Activated CD4-positive, alpha-beta T cell treated with anti-CD3 and anti-CD28 coated beads, Interleukin-10, Interleukin-2, amounts not matched to agents 100 ng/mL and 50 ng/mL, durations not matched to agents 16 hours and 8 hours (primary cell): ENCODE results near the gene SEMA6A.

Experiments used
- DNase-seq: peaks from one replicate; pipeline ENCODE4 v3.0.0-alpha.2; 2020

Gene SEMA6A

DNA sequence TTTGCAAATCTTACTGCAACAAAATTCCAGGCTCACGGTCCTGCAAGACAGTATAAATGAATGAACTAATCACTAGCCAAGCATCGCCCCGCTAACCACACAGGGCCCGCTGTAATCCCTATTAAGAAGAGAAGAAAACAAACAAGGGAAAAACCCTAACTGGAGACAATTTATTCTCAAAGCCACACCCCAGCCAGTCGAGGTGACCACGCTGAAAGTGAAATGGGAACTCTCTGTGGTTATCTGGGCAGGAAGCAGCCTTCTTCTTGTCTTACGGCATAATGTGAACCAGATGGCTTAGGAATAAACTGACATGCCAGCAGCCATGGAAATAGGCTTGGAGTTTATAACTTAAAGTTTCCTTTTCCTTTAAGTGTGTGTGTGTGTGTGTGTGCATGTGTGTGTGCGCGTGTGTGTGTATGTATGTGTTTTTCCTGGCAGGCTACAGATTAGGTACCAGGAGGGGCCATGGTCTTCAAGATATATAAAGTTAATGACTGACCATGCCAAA lies 120.2 kb downstream of the SEMA6A start:
- DNase-seq, result peak; percentile 19

DNA sequence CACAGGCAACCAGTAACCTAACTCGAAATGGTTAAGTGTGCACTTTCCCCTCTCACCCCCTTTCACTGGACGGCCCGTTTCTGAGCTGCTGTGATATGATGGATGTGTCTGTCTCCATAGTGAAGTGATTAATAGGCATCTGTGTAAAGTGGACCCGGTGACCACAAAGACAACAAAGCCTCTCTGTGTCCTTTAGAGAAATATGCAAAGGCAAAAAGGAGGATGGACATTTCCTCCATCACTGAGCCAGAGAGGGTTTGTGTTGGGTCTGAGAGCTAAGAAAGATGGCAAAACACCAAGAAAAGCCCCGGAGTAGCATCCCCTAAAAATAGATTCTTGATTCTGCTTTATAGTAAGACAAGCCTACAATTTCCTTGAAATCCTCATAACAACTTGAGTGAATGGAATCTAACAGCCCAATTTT lies 120.6 kb downstream of the SEMA6A start:
- DNase-seq, result no peak

GRCh38 chr5:116452774-116453368 lies 121.8 kb downstream of the SEMA6A start:
- no peak for DNase-seq

- no peak for DNase-seq
Measured at GRCh38 chr5:116451905-116452450, 122.6 kb downstream of the SEMA6A start.

- DNase-seq, result no peak
Measured at GRCh38 chr5:116451066-116451465, 123.6 kb downstream of the SEMA6A start.

DNA sequence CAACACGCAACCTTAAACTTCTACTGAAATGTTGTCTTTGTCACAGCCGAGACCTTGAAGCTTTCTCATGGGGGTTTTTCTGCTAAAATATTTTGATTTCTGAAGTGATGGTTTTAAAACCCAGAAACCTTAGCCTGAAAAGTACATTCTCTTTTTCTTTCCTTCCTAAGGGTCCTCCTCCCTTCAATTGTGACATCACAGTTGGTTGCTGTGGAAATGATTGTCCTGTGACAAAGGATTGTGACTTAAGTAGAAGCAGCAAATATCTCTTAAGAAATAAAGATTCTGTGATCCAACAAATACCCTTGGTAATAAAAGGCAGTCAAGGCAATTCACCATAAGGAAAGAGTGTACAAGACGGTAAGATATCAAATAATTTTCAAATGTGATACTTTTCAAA lies 125.2 kb downstream of the SEMA6A start:
- no peak for DNase-seq

DNA sequence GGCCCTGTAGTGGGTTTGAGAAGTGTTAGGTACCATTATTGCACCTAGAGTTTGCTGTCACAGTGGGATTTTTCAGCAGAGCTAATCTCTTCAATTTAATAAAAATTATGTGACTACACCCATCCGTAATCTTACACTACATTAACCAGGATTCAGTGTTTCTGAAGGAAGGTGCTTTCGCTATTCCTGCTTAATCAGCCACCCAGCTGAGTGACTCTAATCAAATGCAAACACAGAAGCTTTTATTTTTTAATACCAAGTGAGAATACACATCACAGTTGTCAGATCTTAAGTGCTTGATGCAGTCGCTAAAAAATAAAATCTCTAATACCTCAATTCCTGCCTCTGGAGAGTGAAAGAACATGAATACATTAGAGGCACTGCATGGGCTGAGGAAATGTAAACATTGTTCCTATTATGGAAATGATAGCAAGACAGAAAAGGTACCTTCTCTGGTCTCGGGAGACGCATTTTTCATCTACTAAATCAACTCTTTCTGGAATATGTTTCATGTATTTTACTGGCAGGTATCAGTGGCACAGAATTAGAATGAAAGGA lies 125.7 kb downstream of the SEMA6A start:
- no peak for DNase-seq

- DNase-seq, result no peak
Measured at GRCh38 chr5:116448450-116448849, 126.2 kb downstream of the SEMA6A start.

GRCh38 chr5:116446356-116447005 lies 128.1 kb downstream of the SEMA6A start:
- no peak for DNase-seq

DNA sequence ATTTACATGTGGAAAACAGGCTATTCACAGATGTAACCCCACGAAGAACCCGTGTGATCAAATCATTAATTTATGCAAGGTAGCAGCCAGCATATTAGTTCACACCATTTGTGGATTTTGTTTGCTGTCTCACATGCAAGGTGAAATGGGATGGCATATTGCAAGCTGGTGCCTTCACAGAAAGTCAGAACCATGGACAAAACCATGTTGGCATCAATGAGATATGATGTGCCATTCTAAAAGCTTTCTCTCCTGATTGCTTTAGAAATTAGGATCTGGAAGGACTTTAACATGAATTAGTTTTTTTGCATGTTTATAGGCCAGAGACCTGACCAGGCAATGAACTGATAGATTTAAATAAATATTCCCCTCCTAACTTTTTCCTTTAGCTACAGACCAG lies 129.3 kb downstream of the SEMA6A start:
- no peak for DNase-seq

DNA sequence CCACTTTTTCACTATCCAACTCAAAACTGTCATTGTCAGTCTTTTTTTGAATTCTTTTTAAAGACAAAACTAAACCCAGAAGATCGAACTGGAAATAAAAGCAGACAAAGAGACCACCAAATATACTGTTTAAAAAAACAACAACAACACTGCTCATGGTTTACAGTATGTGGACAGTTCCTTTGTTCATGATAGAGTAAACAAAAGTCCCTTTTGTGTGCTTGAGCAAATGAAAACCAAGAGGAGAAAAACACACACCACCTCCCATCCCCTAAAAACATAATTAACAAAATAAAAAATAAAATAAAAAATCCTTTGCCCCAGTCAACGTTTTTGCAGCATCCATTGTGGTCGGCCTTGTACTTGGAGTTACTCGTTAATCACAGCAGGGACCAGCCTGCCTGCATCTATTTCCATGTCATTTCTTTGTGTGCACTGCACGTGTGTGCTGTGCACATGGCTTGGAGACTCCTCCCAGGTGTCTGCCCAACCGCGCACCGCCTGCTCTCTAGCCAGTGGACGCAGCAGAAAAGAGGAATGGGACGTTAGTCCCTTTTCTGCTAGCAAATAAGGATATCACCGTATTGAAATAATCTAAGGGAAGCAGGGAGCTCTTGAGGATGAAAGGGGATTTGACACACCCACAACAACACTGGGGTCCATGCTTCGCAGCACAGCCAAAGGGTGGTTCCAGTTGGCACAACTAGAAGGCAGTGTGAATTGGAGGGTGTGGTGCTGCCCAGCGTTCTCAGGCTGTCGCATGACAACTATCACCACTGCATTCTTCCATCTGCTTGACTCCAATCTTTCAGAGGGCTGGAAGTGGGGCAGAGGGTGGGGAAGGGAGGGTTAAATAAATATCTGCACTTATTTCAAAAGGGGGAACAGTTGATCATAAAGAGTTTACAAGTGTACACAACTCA lies 130.0 kb downstream of the SEMA6A start:
- no peak for DNase-seq

DNA sequence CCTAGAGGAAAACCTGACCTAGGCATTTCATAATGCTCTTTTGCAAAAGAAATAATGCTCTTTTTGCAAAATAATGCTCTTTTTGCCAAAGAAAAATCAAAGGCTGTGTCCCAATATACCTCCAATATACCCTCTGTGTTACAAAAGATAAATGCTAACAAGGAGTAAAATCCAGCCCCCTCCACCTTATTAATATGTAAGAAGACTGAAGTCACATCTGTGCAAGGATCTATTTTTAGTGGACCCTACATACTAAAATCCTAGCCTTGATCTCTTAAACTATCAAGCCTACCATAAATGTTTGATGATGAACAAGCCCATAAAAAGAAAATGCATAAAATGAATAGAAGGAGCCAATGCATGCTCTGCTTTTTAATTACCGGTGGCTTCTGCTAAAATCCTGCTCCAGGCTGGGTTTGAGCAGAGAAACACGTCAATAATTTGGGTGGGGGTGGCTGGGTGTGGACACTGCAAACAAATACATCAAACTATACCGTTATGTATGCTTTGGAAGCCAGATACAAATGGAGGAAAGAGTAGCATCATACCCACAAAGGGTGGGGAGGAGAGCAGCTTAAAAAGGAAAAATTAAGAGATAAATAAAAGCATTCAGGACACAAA lies 131.6 kb downstream of the SEMA6A start:
- no peak for DNase-seq

DNA sequence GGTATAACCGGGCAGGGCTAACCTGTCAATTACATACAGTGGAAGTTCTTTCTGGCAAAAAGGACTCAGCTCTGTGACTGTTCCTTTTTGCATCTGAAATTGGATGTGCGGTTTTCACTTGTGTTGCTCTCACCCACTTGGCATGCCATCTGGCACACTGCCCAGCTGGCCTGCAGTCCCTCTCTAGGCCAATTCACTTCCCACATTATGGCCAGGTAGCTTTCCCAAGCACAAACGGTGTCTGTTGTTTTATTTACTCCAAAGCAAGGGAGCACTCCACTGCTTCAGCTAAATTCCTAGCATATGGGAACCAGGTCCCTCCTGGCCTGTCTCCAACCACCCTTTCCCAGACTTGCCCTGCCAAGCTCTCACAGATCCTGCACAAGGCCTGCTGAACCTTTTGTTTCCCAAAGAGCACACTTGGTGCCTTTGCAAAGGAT lies 132.5 kb downstream of the SEMA6A start:
- no peak for DNase-seq

GRCh38 chr5:116441223-116441622 lies 133.4 kb downstream of the SEMA6A start:
- DNase-seq, result no peak

GRCh38 chr5:116440457-116441001 lies 134.1 kb downstream of the SEMA6A start:
- no peak for DNase-seq

GRCh38 chr5:116439905-116440304 lies 134.7 kb downstream of the SEMA6A start:
- DNase-seq, result no peak

- DNase-seq, result no peak
Measured at GRCh38 chr5:116438979-116439554, 135.6 kb downstream of the SEMA6A start.

GRCh38 chr5:116437922-116438578 lies 136.6 kb downstream of the SEMA6A start:
- DNase-seq, result no peak

DNA sequence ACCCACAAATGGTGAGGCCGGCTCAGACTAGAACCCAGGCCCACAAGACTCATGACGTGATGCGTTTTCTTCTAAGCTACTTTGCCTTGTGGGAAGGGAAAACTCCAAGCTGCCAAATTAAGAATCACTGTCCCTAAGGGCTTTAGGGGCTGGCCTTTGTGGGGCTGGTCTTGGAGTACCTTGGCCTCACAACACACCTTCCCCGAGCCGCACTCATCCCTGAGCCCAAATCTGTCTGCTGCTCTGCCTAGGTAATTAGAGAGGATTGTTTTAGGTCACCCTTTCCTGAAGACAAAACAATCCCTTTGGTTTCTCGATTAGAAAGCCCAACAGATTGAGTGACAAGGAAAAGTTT lies 137.3 kb downstream of the SEMA6A start:
- DNase-seq, result no peak

- no peak for DNase-seq
Measured at GRCh38 chr5:116436674-116437350, 137.8 kb downstream of the SEMA6A start.

DNA sequence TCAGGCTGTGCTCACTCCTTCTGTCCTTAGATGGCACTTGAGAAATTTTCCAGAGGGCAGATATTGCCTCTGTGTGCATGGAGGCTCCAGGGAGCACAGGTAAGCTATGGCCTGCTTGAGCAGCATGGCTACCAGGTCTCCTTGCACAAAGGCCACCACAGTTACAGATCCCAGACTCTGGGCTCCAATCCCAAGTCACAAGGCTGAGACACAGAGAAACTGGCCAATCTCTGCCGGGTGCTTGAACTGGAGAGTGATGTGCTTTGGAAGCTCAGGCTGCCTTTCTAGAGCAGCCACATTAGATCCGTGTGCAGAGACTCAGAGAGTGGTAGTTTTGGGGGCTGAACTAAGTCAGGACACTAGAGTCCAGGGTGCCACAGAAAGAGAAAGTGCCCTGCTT lies 145.7 kb downstream of the SEMA6A start:
- no peak for DNase-seq
